ENCODE data around the gene PTPRR. TPM values are rescaled to one million over a fixed set of nuclear protein-coding genes. Genes with fewer than 3 reads are reported as not detected.

PTPRR gene
- total RNA-seq, 2 experiments from 2014 or later: not detected

GRCh38 chr12:70966046-70966445, 45.5 kb upstream of the PTPRR start:
- H3K79me2 ChIP-seq (ENCODE audit: insufficient read depth, low read depth, low read length): no peaks in the 10 kb centered on the region
- H3K27ac ChIP-seq (ENCODE audit: low read depth, low read length, poor library complexity, severe bottlenecking): no peak overlapping the region
- no peaks in the 10 kb centered on the region for H3K36me3 ChIP-seq (ENCODE audit: insufficient read depth, low read length)
- H4K20me1 ChIP-seq (ENCODE audit: insufficient read depth, low read length): no peaks in the 10 kb centered on the region
- no peak overlapping the region for H3K4me2 ChIP-seq (ENCODE audit: low read length)
- intact Hi-C loops (cut with micrococcal nuclease; ENCODE audit: unreplicated experiment): no loop called here
- H3K9me2 ChIP-seq (ENCODE audit: insufficient read depth, low read length): no peaks in the 10 kb centered on the region
- no TSS peak for BruUV-seq (replicated peaks)
- POLR2A ChIA-PET: interaction anchor here (0.6 to 0.7 kb wide), 3 partner anchors 72 to 803 kb away, joined by 3 to 4 read pairs (median 3); no protein-coding TSS in a partner anchor
- CTCF ChIA-PET (ENCODE audit: unreplicated experiment): no interaction called here
- DNase-seq (ENCODE audit: low spot score): no peak
- H3K9me3 ChIP-seq (ENCODE audit: low read length): no peaks in the 10 kb centered on the region
- H2AFZ ChIP-seq (ENCODE audit: low read length): no peak overlapping the region
- TF ChIP-seq EZH2phosphoT487 (IDR thresholded peaks at IDR 0.05; ENCODE audit: borderline replicate concordance, low read depth, low read length) (no peak), CTCF (conservative IDR thresholded peaks at IDR 0.05; ENCODE audit: low read length) (no peak)
- H3K4me1 ChIP-seq (ENCODE audit: insufficient read depth, low read length, poor library complexity, severe bottlenecking): no peaks in the 10 kb centered on the region
- no peak overlapping the region for H3K4me3 ChIP-seq (ENCODE audit: low read depth, low read length, poor library complexity, severe bottlenecking)

- Histone ChIP-seq H3K4me3 (ENCODE audit: low read depth, low read length, poor library complexity, severe bottlenecking) (no peak overlapping the region), H2AFZ (ENCODE audit: low read length) (no peak overlapping the region), H3K9me2 (ENCODE audit: insufficient read depth, low read length) (no peaks in the 10 kb centered on the region), H4K20me1 (ENCODE audit: insufficient read depth, low read length) (no peaks in the 10 kb centered on the region), H3K4me1 (ENCODE audit: insufficient read depth, low read length, poor library complexity, severe bottlenecking) (no peaks in the 10 kb centered on the region), H3K4me2 (ENCODE audit: low read length) (no peak overlapping the region), H3K9me3 (ENCODE audit: low read length) (no peaks in the 10 kb centered on the region), H3K79me2 (ENCODE audit: insufficient read depth, low read depth, low read length) (no peaks in the 10 kb centered on the region), H3K27ac (ENCODE audit: low read depth, low read length, poor library complexity, severe bottlenecking) (no peak overlapping the region), H3K36me3 (ENCODE audit: insufficient read depth, low read length) (no peaks in the 10 kb centered on the region)
- TF ChIP-seq EZH2phosphoT487 (IDR thresholded peaks at IDR 0.05; ENCODE audit: borderline replicate concordance, low read depth, low read length): no peak
- no peak for TF ChIP-seq CTCF (conservative IDR thresholded peaks at IDR 0.05; ENCODE audit: low read length)
- ChIA-PET CTCF (ENCODE audit: unreplicated experiment) (no interaction called here), POLR2A (no interaction called here)
- no peak for DNase-seq (ENCODE audit: low spot score)
- BruUV-seq (replicated peaks): no TSS peak
- intact Hi-C loops (cut with micrococcal nuclease; ENCODE audit: unreplicated experiment): no loop called here
These were observed 44.5 kb upstream of the PTPRR start for GRCh38 chr12:70964867-70965510.

- H4K20me1 ChIP-seq (ENCODE audit: insufficient read depth, low read length): no peaks in the 10 kb centered on the region
- no peak overlapping the region for H3K4me3 ChIP-seq (ENCODE audit: low read depth, low read length, poor library complexity, severe bottlenecking)
- no peak overlapping the region for H2AFZ ChIP-seq (ENCODE audit: low read length)
- no peak for TF ChIP-seq CTCF (conservative IDR thresholded peaks at IDR 0.05; ENCODE audit: low read length)
- no peak for TF ChIP-seq EZH2phosphoT487 (IDR thresholded peaks at IDR 0.05; ENCODE audit: borderline replicate concordance, low read depth, low read length)
- DNase-seq (ENCODE audit: low spot score): no peak
- no peaks in the 10 kb centered on the region for H3K79me2 ChIP-seq (ENCODE audit: insufficient read depth, low read depth, low read length)
- no peaks in the 10 kb centered on the region for H3K4me1 ChIP-seq (ENCODE audit: insufficient read depth, low read length, poor library complexity, severe bottlenecking)
- ChIA-PET POLR2A (interaction anchor here (0.5 kb wide), 1 partner anchor 64 kb away, joined by 6 read pairs; no protein-coding TSS in a partner anchor), CTCF (ENCODE audit: unreplicated experiment) (no interaction called here)
- no peak overlapping the region for H3K27ac ChIP-seq (ENCODE audit: low read depth, low read length, poor library complexity, severe bottlenecking)
- no TSS peak for BruUV-seq (replicated peaks)
- no peaks in the 10 kb centered on the region for H3K9me3 ChIP-seq (ENCODE audit: low read length)
- no peak overlapping the region for H3K4me2 ChIP-seq (ENCODE audit: low read length)
- no peaks in the 10 kb centered on the region for H3K36me3 ChIP-seq (ENCODE audit: insufficient read depth, low read length)
- intact Hi-C loops (cut with micrococcal nuclease; ENCODE audit: unreplicated experiment): no loop called here
- H3K9me2 ChIP-seq (ENCODE audit: insufficient read depth, low read length): no peaks in the 10 kb centered on the region
These were observed 42.6 kb upstream of the PTPRR start for GRCh38 chr12:70963081-70963660.
